ENCODE data around the gene LHPP.

DNA sequence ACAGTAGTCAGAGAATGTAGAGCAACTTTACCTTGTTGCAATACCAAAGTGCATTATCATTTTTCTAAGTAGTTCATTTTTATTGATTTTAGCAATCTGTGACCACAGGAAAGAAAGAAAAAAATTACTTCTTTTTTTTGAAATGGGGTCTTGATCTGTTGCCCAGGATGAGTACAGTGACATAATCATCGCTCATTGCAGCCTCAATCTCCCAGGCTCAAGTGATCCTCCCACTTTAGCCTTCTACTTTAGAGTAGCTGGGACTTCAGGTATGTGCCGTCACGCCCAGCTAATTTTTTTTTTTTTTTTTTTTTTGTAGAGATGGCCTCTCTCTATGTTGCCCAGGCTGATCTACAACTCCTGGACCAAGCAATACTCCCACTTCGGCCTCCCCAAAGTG lies 31.5 kb upstream of the LHPP start:
- no peak for TF ChIP-seq EZH2phosphoT487 (IDR thresholded peaks at IDR 0.05; ENCODE audit: insufficient read depth, low read depth)
- no peak for TF ChIP-seq EZH2 (IDR thresholded peaks at IDR 0.05; ENCODE audit: insufficient read depth, poor library complexity, severe bottlenecking)

Data from GM23248 (cell line).